Small intestine (tissue), 7 donors: ENCODE measurements around the gene DCBLD1. TPM values are rescaled to one million over a fixed set of nuclear protein-coding genes. Genes with fewer than 3 reads are reported as not detected.

Experiments
- DNase-seq, 2 donors: peaks; one replicate each; pipeline versions ENCODE4 v3.0.0 to v3.0.0-alpha.2; 2013
- FAIRE-seq: peaks from 2 replicates; lab custom pipeline; 2012; peaks lifted over from hg19 to GRCh38; lab: Jason Lieb, UNC
- H3K27ac ChIP-seq, 3 donors: one replicate each; pipeline ENCODE4 v1.5.1; 2013; ENCODE audit warnings: low read length in 2 of 3, mild to moderate bottlenecking in 2 of 3, control low read depth in 1 of 3, inconsistent platforms in 1 of 3, low read depth in 1 of 3, moderate library complexity in 1 of 3
- H3K27me3 ChIP-seq, 3 donors: one replicate each; pipeline ENCODE4 v1.6.1; 2013; ENCODE audit warnings: low read length in 3 of 3, inconsistent platforms in 1 of 3; ENCODE audit not compliant: control insufficient read depth in 3 of 3, insufficient read depth in 3 of 3
- H3K36me3 ChIP-seq, 3 donors: one replicate each; pipeline ENCODE4 v1.6.1; 2013; ENCODE audit warnings: low read length in 3 of 3, inconsistent platforms in 1 of 3, low read depth in 1 of 3, mild to moderate bottlenecking in 1 of 3, moderate library complexity in 1 of 3; ENCODE audit not compliant: control insufficient read depth in 3 of 3, insufficient read depth in 2 of 3
- H3K4me1 ChIP-seq, 3 donors: one replicate each; pipeline ENCODE4 v1.6.1; 2013; ENCODE audit warnings: low read length in 2 of 3, inconsistent platforms in 1 of 3, low read depth in 1 of 3, mild to moderate bottlenecking in 1 of 3, moderate library complexity in 1 of 3; ENCODE audit not compliant: control insufficient read depth in 3 of 3, insufficient read depth in 2 of 3
- H3K4me3 ChIP-seq, 3 donors: one replicate each; pipeline ENCODE4 v1.5.1; 2013; ENCODE audit warnings: low read length in 3 of 3, control low read depth in 1 of 3, inconsistent platforms in 1 of 3, low read depth in 1 of 3, mild to moderate bottlenecking in 1 of 3, moderate library complexity in 1 of 3
- H3K9me3 ChIP-seq, 2 donors: one replicate each; pipeline ENCODE4 v1.6.1; 2013; ENCODE audit warnings: low read depth in 1 of 2, low read length in 1 of 2; ENCODE audit not compliant: control insufficient read depth in 2 of 2, insufficient read depth in 1 of 2
- WGBS, 3 donors: extraction: QIAGEN DNeasy Blood & Tissue Kit; methylation state at CpG; one replicate each; pipeline ENCODE4 v1.1.7; 2013; 5-methylcytosine and 5-hydroxymethylcytosine counted together
- polyA plus RNA-seq, 4 donors: library from polyadenylated mRNA; stranded (reverse) in 3 of 4; unstranded in 1 of 4; fragments of 200-250 nt in 3 of 4; fragments of 120-200 nt in 1 of 4; gene quantifications; one replicate each; pipeline versions ENCODE4 v1.2.1 to v1.2.3, GENCODE V29; 2013
- donor health status: healthy with polysubstance abuse.
- donor health status: control.
- donor health status: control.
- donor health status: Bipolar disorder and iron deficiency.
- donor health status: healthy.

Gene DCBLD1
- polyA plus RNA-seq, 4 donors: 4.9 to 23.4 (median 7.7) TPM

- Histone ChIP-seq H3K4me1 (peaks cover 3 to 10% (median 8%) of the 10 kb centered on the region in 3 donors), H3K27ac (no peak overlapping the region), H3K9me3 (no peaks in the 10 kb centered on the region), H3K27me3 (no peaks in the 10 kb centered on the region), H3K4me3 (no peak overlapping the region), H3K36me3 (no peaks in the 10 kb centered on the region)
- FAIRE-seq (peak; percentile 26), DNase-seq (no peak)
- WGBS, 3 donors: 41 to 97% (median 94%) methylated on average over 1 of the region's 1 CpG
Observed at GRCh38 chr6:117496383-117496990, 14.0 kb downstream of the DCBLD1 start.

GRCh38 chr6:117497237-117497636 lies 14.8 kb downstream of the DCBLD1 start:
- WGBS, 3 donors: 39 to 57% (median 47%) methylated on average over 1 of the region's 1 CpG
- H3K4me1 ChIP-seq: peaks cover 3 to 10% (median 8%) of the 10 kb centered on the region in 3 donors
- no peaks in the 10 kb centered on the region for H3K27me3 ChIP-seq
- H3K9me3 ChIP-seq: no peaks in the 10 kb centered on the region
- peak overlapping the region in 1 of 3 donors; percentile 18 for H3K27ac ChIP-seq
- H3K36me3 ChIP-seq: no peaks in the 10 kb centered on the region
- no peak overlapping the region for H3K4me3 ChIP-seq
- FAIRE-seq (peak; percentile 10), DNase-seq (no peak)

- FAIRE-seq: no peak
- 41 to 64% (median 48%) methylated on average over 2 of the region's 2 CpGs for WGBS, 3 donors
Observed at GRCh38 chr6:117498159-117498558, 15.7 kb downstream of the DCBLD1 start.

GRCh38 chr6:117501722-117502121 lies 19.2 kb downstream of the DCBLD1 start:
- Histone ChIP-seq H3K4me3 (no peak overlapping the region), H3K9me3 (no peaks in the 10 kb centered on the region), H3K27me3 (no peaks in the 10 kb centered on the region), H3K4me1 (peaks cover 0 to 9% (median 6%) of the 10 kb centered on the region in 3 donors), H3K27ac (no peak overlapping the region), H3K36me3 (peaks cover 0 to 3% (median 0%) of the 10 kb centered on the region in 3 donors)
- 63 to 89% (median 80%) methylated on average over 2 of the region's 2 CpGs for WGBS, 3 donors
- FAIRE-seq (no peak), DNase-seq (no peak)

More at GRCh38 chr6:117498159-117498558, 15.7 kb downstream of the DCBLD1 start:
- Histone ChIP-seq H3K9me3 (no peaks in the 10 kb centered on the region), H3K36me3 (no peaks in the 10 kb centered on the region), H3K4me1 (peaks cover 3 to 10% (median 8%) of the 10 kb centered on the region in 3 donors), H3K27ac (peak overlapping the region in 1 of 3 donors; percentile 40), H3K27me3 (no peaks in the 10 kb centered on the region), H3K4me3 (no peak overlapping the region)
- DNase-seq: no peak

- WGBS, 3 donors: 74 to 97% (median 91%) methylated on average over 1 of the region's 1 CpG
- DNase-seq: no peak
- H3K27me3 ChIP-seq: no peaks in the 10 kb centered on the region
- peaks cover 0 to 9% (median 6%) of the 10 kb centered on the region in 3 donors for H3K4me1 ChIP-seq
- FAIRE-seq: no peak
- peaks cover 0 to 3% (median 0%) of the 10 kb centered on the region in 3 donors for H3K36me3 ChIP-seq
- H3K9me3 ChIP-seq: no peaks in the 10 kb centered on the region
- no peak overlapping the region for H3K4me3 ChIP-seq
- H3K27ac ChIP-seq: no peak overlapping the region
Observed at GRCh38 chr6:117502580-117502979, 20.1 kb downstream of the DCBLD1 start.

- H3K4me3 ChIP-seq: no peak overlapping the region
- DNase-seq (no peak), FAIRE-seq (no peak)
- peaks cover 0 to 9% (median 4%) of the 10 kb centered on the region in 3 donors for H3K4me1 ChIP-seq
- no peaks in the 10 kb centered on the region for H3K9me3 ChIP-seq
- H3K27me3 ChIP-seq: no peaks in the 10 kb centered on the region
- H3K27ac ChIP-seq: no peak overlapping the region
- peaks cover 0 to 3% (median 0%) of the 10 kb centered on the region in 3 donors for H3K36me3 ChIP-seq
- WGBS, 3 donors: 59 to 68% (median 62%) methylated on average over 2 of the region's 2 CpGs
Observed at GRCh38 chr6:117503211-117503610, 20.7 kb downstream of the DCBLD1 start.

GRCh38 chr6:117504478-117505144 lies 22.1 kb downstream of the DCBLD1 start:
- FAIRE-seq: no peak
- H3K36me3 ChIP-seq: peaks cover 0 to 8% (median 0%) of the 10 kb centered on the region in 3 donors
- DNase-seq: peak; percentile 73 to 81

GRCh38 chr6:117505311-117505710 lies 22.8 kb downstream of the DCBLD1 start:
- Histone ChIP-seq H3K27ac (peak overlapping the region in 1 of 3 donors; percentile 7), H3K36me3 (peaks cover 0 to 9% (median 0%) of the 10 kb centered on the region in 3 donors), H3K4me3 (no peak overlapping the region), H3K4me1 (peaks cover 0 to 9% (median 2%) of the 10 kb centered on the region in 3 donors), H3K9me3 (no peaks in the 10 kb centered on the region), H3K27me3 (no peaks in the 10 kb centered on the region)
- no peak for DNase-seq
- no peak for FAIRE-seq
- 74 to 82% (median 75%) methylated on average over 4 of the region's 4 CpGs for WGBS, 3 donors

More at GRCh38 chr6:117504478-117505144, 22.1 kb downstream of the DCBLD1 start:
- H3K4me1 ChIP-seq: peaks cover 0 to 9% (median 2%) of the 10 kb centered on the region in 3 donors
- no peaks in the 10 kb centered on the region for H3K9me3 ChIP-seq
- WGBS, 3 donors: 42 to 69% (median 65%) methylated on average over 7 of the region's 7 CpGs
- no peaks in the 10 kb centered on the region for H3K27me3 ChIP-seq
- no peak overlapping the region for H3K4me3 ChIP-seq
- peak overlapping the region in 2 of 3 donors; percentile 7 to 16 for H3K27ac ChIP-seq
